ENCODE data around the gene P2RX6.

Gene P2RX6

GRCh38 chr22:21013657-21014201 is 1.2 kb upstream of the P2RX6 start:
- Histone ChIP-seq H3K4me3 (ENCODE audit: low read length, poor library complexity, severe bottlenecking) (no peak overlapping the region), H2AFZ (ENCODE audit: low read length) (no peak overlapping the region)
- TF ChIP-seq, protein P1, sequence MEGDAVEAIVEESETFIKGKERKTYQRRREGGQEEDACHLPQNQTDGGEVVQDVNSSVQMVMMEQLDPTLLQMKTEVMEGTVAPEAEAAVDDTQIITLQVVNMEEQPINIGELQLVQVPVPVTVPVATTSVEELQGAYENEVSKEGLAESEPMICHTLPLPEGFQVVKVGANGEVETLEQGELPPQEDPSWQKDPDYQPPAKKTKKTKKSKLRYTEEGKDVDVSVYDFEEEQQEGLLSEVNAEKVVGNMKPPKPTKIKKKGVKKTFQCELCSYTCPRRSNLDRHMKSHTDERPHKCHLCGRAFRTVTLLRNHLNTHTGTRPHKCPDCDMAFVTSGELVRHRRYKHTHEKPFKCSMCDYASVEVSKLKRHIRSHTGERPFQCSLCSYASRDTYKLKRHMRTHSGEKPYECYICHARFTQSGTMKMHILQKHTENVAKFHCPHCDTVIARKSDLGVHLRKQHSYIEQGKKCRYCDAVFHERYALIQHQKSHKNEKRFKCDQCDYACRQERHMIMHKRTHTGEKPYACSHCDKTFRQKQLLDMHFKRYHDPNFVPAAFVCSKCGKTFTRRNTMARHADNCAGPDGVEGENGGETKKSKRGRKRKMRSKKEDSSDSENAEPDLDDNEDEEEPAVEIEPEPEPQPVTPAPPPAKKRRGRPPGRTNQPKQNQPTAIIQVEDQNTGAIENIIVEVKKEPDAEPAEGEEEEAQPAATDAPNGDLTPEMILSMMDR (conservative IDR thresholded peaks at IDR 0.05; ENCODE audit: low read length): no peak
- TF ChIP-seq EZH2phosphoT487 (IDR thresholded peaks at IDR 0.05; ENCODE audit: borderline replicate concordance): no peak

DNA sequence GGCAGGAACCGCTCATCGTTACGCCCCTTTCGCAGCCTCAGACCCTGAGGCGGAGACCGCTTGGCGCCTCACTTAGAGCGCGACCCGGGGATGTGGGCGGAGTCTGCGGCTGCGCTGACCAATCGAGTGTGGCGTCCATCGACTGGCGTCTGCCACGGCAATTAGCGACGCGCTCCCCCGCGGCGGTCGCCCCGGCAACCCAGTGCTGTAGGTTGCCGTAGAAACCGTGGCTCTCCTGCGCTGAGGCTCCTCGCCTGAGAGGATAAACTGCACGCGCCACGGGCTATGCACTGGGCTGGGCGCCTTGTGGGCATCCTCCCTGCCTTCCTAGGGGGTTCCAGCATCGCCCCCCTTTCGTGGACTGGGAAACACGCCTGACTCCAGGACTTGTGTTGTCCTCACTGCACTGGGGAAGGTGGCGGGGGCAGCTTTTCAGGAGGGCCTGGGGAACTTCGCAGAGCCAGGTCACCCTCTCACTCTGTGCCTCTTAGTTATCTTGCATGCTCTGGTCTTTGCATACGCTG is 701 bp upstream of the P2RX6 start:
- H3K4me2 ChIP-seq (ENCODE audit: low read depth, low read length, poor library complexity, severe bottlenecking): peak overlapping the region; percentile 40
- H2AFZ ChIP-seq (ENCODE audit: low read length): no peak overlapping the region

More at GRCh38 chr22:21013657-21014201, 1.2 kb upstream of the P2RX6 start:
- Histone ChIP-seq H4K20me1 (ENCODE audit: insufficient read depth, low read length, poor library complexity, severe bottlenecking) (no peaks in the 10 kb centered on the region), H3F3A (ENCODE audit: low read depth) (no peaks in the 10 kb centered on the region), H3K4me2 (ENCODE audit: low read depth, low read length, poor library complexity, severe bottlenecking) (peak overlapping the region; percentile 40), H3K9me3 (ENCODE audit: insufficient read depth, low read depth, low read length) (no peaks in the 10 kb centered on the region), H3K36me3 (ENCODE audit: insufficient read depth, low read length) (no peaks in the 10 kb centered on the region), H3K9ac (ENCODE audit: low read depth, low read length, poor library complexity, severe bottlenecking) (no peak overlapping the region), H3K4me1 (ENCODE audit: insufficient read depth, low read length, poor library complexity, severe bottlenecking) (no peaks in the 10 kb centered on the region), H3K27me3 (ENCODE audit: insufficient read depth, low read length, poor library complexity, severe bottlenecking) (no peaks in the 10 kb centered on the region), H3K79me2 (ENCODE audit: insufficient read depth, low read length) (no peaks in the 10 kb centered on the region), H3K9me2 (replicated peaks; ENCODE audit: low read depth, low read length) (no peaks in the 10 kb centered on the region)

GRCh38 chr22:21015466-21016006 is 571 bp downstream of the P2RX6 start:
- H3K9me3 ChIP-seq (ENCODE audit: insufficient read depth, low read depth, low read length): no peaks in the 10 kb centered on the region
- H3K27me3 ChIP-seq (ENCODE audit: insufficient read depth, low read length, poor library complexity, severe bottlenecking): no peaks in the 10 kb centered on the region
- H3K4me1 ChIP-seq (ENCODE audit: insufficient read depth, low read length, poor library complexity, severe bottlenecking): no peaks in the 10 kb centered on the region
- H3K9me2 ChIP-seq (replicated peaks; ENCODE audit: low read depth, low read length): no peaks in the 10 kb centered on the region
- H4K20me1 ChIP-seq (ENCODE audit: insufficient read depth, low read length, poor library complexity, severe bottlenecking): no peaks in the 10 kb centered on the region
- H3K4me2 ChIP-seq (ENCODE audit: low read depth, low read length, poor library complexity, severe bottlenecking): no peak overlapping the region
- no peaks in the 10 kb centered on the region for H3K36me3 ChIP-seq (ENCODE audit: insufficient read depth, low read length)
- no peaks in the 10 kb centered on the region for H3F3A ChIP-seq (ENCODE audit: low read depth)
- no peak overlapping the region for H3K9ac ChIP-seq (ENCODE audit: low read depth, low read length, poor library complexity, severe bottlenecking)
- no peak overlapping the region for H2AFZ ChIP-seq (ENCODE audit: low read length)
- H3K4me3 ChIP-seq (ENCODE audit: low read length, poor library complexity, severe bottlenecking): no peak overlapping the region
- H3K79me2 ChIP-seq (ENCODE audit: insufficient read depth, low read length): no peaks in the 10 kb centered on the region
- TF ChIP-seq, protein P1 (conservative IDR thresholded peaks at IDR 0.05; ENCODE audit: low read length): no peak
- no peak for TF ChIP-seq EZH2phosphoT487 (IDR thresholded peaks at IDR 0.05; ENCODE audit: borderline replicate concordance)

More for the DNA sequence above, 701 bp upstream of the P2RX6 start:
- H3K4me3 ChIP-seq (ENCODE audit: low read length, poor library complexity, severe bottlenecking): no peak overlapping the region
- TF ChIP-seq, protein P1 (conservative IDR thresholded peaks at IDR 0.05; ENCODE audit: low read length): no peak
- no peak for TF ChIP-seq EZH2phosphoT487 (IDR thresholded peaks at IDR 0.05; ENCODE audit: borderline replicate concordance)
- no peaks in the 10 kb centered on the region for H3F3A ChIP-seq (ENCODE audit: low read depth)
- H3K9ac ChIP-seq (ENCODE audit: low read depth, low read length, poor library complexity, severe bottlenecking): no peak overlapping the region
- H3K9me2 ChIP-seq (replicated peaks; ENCODE audit: low read depth, low read length): no peaks in the 10 kb centered on the region
- H3K9me3 ChIP-seq (ENCODE audit: insufficient read depth, low read depth, low read length): no peaks in the 10 kb centered on the region
- no peaks in the 10 kb centered on the region for H3K79me2 ChIP-seq (ENCODE audit: insufficient read depth, low read length)
- H3K27me3 ChIP-seq (ENCODE audit: insufficient read depth, low read length, poor library complexity, severe bottlenecking): no peaks in the 10 kb centered on the region
- H3K4me1 ChIP-seq (ENCODE audit: insufficient read depth, low read length, poor library complexity, severe bottlenecking): no peaks in the 10 kb centered on the region
- H4K20me1 ChIP-seq (ENCODE audit: insufficient read depth, low read length, poor library complexity, severe bottlenecking): no peaks in the 10 kb centered on the region
- no peaks in the 10 kb centered on the region for H3K36me3 ChIP-seq (ENCODE audit: insufficient read depth, low read length)

All from Loucy (cell line).